DLD1 (cell line): ENCODE measurements around the gene LOXL1.
"Not testable (repeated sequence)": the region's sequence is repeated elsewhere in the genome, so short reads cannot be mapped to it uniquely, and the experiment has no call there.

ENCODE experiments used
- in situ Hi-C: cut with HindIII; loops from 2 replicates; pipeline ENCODE4 v1.10.0; 2017; ENCODE audit warnings: low sequenced_read_pairs

The LOXL1 gene

DNA sequence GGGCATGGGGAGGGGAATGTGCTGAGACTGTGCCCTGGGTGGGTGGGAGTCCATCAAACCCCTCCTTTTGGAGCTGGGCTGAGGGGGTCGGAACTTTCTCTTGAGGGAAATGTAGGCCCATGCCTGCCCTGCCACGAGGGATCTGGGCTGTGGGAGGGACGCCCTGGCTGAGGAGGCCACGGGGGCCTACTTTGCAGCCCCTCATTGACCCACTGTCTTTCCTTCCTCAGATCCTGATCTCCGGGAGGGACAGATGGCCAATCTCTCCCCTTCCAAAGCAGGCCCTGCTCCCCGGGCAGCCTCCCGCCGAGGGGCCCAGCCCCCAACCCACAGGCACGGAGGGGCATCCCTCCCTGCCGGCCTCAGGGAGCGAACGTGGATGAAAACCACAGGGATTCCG, 25.3 kb downstream of the LOXL1 start:
- in situ Hi-C loops: no loop called here

DNA sequence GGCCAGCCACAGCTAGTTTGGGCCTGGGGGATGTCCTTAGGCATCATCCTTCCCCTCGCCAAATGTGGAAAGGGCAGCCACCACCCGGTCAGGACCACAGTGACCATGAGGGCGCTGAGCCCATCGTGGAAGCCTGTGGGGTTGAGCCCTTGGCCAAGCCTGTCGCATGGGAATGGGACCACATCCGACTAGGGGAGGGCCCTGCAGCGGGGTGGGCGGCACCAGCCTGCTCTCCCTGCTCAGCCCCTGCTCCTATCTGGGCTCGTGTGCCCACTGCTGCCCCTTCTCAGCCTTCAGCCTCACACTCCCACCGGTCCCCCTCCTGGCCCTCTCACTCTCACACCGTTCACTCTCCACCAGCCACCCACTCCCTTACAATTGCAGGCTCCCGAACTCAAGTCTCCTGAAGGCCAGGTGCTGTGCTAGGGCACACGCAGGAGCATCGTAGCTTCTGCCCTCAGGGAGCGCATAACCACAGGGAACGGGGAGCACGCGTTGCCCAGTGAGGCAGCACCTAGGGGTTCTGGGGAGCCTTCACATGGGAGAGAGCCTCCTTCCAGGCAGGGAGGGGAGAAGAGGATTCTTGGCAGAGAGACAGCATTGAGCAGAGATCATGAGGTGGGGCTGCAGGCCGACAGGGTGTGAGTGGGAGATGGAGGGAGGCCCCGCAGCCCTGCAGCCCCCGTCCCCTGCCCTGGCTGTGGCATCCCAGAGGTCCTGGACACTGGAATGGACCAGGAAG, 26.1 kb downstream of the LOXL1 start:
- in situ Hi-C loops: no loop called here

DNA sequence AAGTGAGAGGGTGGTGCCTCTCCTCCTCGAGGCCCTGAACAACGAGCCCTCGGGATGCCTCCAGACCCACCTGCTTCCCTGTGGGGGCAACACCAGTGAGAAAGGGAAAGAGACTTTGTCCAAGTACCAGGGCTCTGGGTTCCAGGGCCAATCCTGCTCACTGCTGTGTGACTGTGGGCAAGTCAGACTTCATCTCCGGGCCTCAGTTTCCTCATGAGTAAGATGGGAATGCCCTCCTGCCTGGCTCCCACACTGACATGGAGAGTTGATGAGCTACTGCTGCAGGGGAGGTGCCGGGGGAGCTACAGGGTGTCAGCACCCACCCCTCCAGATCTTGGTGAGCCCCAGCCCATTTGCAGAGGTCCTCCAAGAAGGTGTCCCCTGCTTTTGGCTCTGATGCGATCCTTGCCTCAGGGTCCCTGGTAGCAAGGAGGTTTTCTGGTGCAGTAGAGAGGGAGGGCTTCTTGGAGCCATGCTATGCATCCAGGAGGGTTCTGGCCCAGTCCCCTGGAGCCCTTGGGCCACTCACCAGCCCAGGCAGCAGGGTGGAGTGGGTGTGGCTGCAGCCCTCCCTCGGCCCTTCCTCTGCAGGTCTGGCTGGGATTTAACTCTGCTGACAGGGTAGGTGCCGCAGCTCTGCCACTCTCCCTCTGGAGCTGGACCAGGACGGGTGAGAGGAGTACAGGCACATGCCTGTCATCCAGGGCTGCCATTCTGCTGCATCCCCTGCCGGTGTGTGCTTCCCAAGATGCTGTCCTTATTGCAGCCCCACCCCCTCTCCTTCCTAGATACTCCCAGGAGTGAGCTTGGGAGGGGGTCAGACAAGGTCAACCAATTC, 26.9 kb downstream of the LOXL1 start:
- in situ Hi-C loops: no loop called here

DNA sequence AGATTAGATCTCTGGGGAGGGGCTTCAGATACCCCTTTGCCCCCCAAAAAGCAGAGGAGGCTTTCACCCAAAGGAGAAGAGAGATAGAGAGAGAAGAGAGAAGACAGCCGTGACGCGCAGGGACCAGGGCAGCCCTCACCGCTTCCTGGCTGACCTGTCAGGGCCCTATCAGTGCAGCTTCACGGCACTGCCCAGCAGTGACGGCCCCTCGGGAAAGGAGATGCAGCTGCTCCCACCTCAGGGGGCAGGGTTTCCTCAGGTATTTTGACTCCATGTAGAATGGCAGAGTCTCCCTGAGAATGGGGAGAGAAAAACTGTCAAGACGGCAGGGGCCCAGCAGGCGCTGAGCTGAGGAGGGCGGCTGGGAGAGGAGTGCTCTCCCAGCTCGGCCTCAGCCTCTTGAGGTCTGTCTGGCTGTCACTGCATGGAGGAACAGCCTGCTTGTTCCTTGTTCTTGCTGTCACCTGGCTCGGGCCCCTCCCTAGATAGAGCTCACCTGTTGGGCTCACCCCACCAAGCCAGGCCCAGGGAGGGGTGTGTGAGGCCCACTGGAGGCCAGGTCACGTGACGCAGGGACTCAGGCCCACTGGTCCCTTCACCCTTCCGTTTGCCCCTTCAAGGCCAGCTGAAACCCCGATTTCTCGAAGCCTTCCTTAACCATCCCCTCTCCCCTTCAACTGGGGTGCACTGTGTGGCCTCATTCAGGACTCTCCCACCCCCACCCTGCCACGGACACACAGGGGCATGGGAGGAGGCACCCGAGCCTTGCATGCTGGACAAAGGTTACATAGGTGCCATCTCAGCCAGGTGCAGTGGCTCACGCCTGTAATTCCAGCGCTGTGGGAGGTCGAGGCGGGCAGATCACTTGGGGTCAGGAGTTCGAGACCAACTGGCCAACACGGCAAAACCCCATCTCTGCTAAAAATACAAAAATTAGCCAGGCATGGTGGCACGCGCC, 28.2 kb downstream of the LOXL1 start:
- in situ Hi-C loops: no loop called here

DNA sequence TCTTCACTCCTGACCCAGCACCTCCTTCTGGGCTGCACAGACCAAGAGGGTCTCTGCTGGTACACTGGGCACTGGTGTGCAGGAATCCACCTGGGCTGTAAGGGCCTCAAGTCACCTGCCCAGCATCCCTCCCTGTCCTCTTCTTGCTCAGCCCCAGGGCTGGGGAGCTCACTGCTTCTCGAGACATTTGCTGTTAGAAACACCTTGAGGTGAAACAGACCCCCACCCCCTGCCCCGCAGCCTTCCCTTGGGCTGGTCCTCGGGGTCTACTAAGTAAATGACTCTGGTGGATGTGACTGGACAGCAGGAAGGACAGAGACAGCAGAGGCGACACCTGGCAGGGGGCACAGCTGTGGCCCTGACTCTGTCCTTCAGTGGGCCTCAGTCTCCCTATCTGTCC, 29.1 kb downstream of the LOXL1 start:
- in situ Hi-C loops: no loop called here

DNA sequence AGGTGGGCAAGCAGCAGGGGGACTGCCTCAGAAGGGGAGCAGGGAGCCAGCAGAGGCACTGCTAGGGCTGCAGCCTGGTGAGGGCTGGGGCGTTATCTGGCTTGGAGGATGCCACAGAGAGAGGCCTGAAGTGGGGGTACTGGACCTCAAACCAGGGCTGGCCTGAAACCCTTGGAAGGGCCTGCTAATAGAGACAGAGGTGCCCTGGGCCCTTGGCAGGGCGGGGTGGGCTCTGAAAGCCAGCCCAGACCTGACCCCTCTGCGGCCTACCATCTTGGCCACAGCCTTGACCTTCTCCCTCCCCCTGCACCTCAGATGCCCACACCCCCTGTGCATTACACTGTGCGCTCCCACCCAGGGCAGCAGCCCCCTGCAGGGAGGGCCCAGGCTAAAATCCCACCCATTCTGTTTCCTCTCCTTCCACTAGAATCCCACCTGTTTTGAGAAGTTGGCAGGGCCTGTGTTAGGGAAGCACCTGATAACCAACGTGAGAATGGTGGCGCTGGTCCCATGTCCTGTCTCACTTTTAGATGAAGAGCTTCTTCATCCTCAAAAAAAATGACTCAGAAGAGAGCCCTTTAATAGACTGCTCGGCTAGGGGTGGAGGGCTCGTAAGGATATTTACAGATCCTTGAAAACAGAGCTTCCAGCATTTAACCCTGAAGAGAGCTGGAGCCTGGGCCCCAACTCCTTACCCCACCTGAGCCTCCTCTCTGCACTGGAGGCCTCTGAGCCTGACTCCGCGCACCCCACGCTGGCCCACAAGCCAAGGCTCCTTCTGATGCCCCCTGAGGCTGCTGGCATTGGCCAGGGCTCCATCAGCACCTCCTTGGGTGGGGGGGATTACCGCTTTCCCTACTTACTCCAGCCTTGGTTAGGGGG, 29.8 kb downstream of the LOXL1 start:
- in situ Hi-C loops: no loop called here

DNA sequence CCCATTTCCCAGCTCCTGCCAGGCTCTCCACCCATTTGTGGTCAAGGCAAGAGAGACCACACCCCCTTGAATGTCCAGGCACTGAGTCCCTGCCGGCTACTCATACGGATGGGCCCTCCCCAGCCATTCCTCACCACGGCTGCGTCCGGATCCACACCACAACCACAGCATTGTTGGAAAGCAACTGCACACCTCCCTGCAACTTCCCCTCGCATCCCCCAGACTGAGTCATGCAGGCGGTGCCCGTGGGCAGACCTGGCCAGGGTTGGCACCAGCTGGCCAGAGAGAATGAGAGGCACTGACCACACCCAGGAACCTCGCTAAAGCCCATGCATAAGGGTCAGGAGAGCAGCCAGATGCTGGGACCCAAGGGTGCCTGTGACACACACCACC, 30.5 kb downstream of the LOXL1 start:
- in situ Hi-C loops: no loop called here

DNA sequence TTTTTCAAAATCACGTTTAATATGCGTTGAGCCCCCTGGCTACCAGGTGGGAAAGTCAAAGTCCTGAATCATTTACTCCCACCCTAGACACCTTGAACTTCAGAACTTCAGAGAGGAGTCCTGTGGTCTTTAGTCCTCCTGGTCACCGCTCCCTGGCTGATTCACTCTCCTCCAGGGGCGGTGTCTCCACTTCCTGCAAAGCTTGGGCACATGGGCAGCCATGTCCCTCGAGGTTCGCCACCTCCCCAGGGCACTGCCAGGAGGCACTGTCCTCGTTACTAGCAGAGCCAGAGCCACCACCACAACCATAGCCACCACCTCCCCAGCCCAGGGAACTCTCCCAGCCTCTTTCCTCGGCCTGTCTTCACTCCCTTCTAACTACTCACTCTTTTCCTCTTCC, 31.0 kb downstream of the LOXL1 start:
- in situ Hi-C loops: no loop called here

DNA sequence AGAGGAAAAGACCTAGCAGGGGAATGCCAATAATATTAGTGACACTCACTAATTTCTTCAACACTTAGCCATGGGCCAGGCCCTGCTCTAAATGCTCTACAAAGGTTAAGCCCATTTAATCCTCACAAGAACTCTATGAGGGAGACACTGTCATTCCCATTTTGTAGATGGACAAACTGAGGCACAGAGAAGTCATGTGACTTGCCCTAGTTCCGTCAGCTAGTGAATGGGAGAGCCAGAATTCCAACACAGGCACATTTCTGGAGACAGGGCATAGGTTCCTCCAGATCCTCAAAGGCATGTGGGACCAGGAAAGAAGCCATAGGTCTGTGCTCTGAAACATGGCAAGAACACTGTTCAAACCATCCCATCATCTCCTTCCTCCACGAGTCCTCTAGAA, 31.5 kb downstream of the LOXL1 start:
- in situ Hi-C loops: no loop called here

DNA sequence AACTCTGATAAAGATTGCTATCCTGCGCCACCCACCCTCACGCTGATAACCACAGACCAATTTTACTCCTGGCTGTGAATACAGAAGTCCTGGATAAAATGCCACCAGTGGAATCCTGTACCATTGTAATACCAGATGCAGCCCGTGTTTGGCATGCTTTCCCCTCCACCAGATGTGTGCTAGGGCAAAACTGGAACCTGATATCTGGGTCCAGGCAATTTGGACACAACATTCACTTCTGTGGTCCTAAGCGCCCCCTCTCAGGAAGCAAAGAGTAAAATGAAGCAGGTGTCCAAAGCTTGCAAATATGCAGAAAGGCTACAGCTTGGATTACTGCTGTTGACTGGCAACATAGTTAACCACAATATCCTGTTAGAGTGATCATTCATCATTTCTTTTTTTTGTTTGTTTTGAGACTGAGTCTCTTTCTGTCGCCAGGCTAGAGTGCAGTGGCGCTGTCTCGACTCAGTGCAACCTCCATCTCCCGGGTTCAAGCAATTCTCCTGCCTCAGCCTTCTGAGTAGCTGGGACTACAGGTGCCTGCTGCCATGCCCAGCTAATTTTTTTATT, 32.8 kb downstream of the LOXL1 start:
- in situ Hi-C loops: no loop called here

DNA sequence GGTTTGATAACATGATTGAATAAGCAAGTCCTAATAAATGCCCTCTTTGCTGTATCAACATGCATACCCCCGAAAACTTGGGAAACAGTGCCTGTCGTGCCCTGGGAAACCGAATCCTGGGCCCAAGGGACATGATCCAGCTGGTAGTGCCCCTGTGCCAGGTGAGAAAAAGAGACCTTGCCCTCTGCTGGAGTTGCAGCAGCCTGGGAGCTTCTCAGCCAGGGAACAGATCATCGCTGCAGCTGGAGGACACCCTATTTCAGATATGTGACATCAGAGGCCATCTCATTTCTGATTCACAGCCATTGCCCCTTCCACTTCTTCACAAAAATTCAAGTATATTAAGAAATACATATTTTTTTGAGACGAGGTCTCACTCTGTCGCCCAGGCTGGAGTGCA, 33.5 kb downstream of the LOXL1 start:
- in situ Hi-C loops: no loop called here

DNA sequence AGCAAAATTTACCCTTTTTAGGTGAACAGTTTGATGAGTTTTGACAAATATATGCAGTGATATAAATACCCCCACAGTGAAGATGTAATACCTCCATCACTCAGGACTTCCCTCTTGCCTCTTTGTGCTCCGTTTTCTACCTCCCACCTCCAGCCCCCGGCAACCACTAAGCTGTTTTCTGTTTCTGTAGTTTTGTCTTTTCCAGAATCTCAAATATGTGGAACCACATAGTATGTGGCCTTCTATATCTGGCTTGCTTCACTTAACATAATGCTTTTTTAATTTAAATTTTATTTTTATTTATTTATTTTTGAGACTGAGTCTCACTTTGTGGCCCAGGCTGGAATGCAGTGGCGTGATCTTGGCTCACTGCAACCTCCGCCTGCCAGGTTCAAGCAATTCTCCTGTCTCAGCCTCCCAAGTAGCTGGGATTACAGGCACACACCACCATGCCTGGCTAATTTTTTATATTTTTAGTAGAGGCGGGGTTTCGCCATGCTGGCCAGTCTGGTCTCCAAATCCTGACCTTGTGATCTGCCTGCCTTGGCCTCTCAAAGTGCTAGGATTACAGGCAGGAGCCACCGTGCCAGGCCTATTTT, 34.3 kb downstream of the LOXL1 start:
- in situ Hi-C loops: not testable (repeated sequence)

DNA sequence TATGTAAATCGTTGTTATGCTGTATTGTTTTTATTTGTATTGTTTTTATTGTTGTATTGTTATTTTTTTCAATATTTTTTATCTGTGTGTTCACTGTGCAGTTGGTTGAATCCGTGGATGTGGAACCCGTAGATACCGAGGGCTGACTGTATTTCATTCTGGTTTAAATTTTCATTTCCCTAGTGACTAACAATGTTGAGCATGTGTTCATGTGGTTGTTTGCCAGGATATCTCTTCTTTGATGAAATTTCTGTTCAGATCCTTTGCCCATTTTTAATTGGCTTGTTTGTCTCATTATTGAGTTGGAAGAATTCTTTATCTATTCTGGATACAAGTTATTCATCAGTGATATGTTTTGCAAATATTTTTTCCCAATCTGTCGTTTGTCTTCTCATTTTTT, 36.2 kb downstream of the LOXL1 start:
- in situ Hi-C loops: no loop called here

DNA sequence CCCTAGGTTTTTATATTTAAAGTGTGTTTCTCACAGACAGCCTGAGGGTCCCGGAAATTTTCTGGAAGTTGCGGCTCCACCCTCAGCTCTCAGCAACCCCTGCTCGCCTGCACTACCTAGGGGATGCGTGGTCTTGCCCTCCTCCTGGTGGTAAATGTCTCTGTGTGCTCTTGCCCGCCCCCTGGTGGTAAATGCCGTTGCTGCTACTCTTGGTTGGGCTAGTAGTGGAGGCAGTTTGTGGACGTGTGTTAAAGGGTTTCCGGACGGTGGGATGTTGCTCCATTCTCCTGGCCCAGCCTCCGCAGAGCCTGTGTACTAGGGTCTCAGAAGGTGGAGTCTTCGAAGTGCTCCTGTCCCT, 38.5 kb downstream of the LOXL1 start:
- in situ Hi-C loops: no loop called here

DNA sequence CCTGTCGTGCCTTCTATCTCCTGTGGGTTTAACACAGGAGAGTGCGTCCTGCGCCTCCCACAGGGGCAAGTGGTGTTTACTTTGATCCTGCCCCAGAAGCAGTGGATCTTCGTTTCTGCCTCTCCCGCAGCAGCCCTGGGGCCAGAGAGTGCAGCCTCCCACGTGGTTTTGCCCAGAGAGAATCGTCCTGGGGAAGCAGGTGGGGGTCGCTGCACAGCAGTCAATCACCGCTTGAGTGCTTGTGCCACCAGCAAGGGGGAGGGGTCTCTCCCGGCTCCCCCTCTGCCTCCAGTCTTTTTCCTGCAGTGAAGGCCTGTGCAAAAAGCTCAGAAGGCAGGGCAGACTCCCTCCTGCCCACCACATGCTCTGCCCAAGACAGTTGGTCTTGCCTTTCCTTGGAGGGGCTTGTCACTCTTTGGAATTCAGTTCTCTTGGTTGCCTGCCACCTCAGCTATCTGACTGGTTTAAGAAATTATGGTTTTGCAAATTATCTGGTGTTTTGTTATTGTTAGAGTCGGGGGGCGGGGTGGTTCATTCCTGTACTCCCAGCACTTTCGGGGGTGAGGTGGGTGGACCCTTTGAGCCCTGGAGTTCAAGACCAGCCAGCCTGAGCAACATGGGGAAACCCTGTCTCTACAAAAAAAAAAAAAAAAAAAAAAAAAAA, 39.0 kb downstream of the LOXL1 start:
- in situ Hi-C loops: no loop called here

DNA sequence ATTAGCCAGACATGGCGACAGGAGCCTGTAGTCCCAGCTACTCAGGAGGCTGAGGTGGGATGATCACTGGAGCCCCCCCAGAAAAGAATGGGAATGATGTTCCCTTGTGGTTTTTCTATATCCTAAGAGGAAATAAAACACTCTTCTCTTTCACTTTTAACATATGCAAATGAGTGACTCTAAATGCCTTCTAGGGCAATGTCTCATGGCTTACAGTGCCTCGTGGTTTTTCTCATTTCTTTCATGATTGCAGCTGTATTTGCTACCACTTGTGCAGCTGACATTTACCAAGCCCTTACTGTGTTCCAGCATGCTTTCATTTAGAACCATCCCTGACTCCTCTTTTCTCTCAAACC, 39.5 kb downstream of the LOXL1 start:
- in situ Hi-C loops: no loop called here

DNA sequence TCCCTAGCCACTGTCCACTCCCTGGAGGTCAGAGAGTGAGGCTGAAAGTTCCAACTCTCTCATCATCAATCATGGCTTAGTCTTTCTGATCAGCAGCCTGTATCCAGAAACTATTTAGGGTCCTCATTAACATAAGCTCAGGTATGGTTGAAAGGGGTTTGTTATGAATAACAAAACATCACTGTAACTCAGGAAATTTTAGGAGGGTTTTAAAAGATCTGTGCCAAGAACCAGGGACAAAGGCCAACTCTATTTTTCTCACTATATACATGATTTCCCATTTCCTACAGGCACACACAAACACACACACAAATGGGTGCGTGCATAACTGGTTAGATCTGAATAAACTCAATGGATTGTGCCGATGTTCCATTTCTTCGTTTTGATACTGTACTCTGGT, 42.2 kb downstream of the LOXL1 start:
- in situ Hi-C loops: no loop called here

DNA sequence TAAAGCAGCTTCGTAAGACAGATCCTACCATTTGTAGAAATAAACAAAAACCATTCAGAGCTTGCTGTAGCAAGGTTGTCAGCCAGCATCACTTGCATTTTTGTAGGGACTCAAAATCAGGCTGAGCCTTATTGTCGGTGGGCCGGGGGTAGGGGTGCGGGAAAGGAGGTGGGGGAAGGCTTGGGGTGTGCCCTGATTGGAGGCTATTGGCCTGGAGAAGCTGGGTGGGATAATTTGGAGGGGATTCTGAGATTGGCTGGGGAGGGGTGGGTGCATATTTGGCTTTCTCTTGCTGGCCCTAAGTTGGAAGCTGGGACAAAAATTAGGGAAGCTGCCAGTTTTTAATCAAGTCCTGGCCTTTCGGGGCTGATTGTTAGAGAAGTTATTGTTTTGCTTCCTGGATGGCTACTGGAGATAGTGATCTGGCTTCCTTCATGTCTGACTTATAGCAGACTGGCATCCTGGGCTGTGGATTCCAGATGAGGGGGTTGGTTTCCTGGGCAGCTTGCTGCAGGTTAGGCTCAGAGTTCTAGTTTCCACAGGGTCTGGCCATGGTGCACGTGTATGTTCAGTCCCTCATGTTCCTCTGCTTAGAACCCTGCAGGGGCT, 43.0 kb downstream of the LOXL1 start:
- in situ Hi-C loops: no loop called here
